ENCODE results near the gene NAE1.

DNA sequence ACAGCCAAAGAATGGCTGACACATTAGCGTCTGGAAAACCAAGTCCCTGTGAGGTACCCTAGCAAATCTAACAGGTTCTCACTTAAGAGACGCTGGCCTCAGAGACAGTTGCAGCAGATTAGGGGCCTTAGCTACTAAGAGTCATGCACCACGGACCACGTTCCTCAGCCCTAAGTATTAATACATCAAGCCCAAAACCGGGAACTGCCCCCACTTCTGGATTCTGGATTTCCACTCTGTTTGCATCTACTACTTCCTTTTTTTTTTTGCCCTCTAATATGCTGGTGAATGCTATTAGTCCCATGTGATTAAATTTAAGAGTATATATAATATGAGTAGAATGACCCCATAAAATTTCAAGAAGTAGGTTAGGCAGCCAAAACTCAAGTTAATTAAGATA is 28.6 kb downstream of the NAE1 start:
- TF ChIP-seq POLR2A (IDR thresholded peaks at IDR 0.05): no peak
- TF ChIP-seq, protein P1, sequence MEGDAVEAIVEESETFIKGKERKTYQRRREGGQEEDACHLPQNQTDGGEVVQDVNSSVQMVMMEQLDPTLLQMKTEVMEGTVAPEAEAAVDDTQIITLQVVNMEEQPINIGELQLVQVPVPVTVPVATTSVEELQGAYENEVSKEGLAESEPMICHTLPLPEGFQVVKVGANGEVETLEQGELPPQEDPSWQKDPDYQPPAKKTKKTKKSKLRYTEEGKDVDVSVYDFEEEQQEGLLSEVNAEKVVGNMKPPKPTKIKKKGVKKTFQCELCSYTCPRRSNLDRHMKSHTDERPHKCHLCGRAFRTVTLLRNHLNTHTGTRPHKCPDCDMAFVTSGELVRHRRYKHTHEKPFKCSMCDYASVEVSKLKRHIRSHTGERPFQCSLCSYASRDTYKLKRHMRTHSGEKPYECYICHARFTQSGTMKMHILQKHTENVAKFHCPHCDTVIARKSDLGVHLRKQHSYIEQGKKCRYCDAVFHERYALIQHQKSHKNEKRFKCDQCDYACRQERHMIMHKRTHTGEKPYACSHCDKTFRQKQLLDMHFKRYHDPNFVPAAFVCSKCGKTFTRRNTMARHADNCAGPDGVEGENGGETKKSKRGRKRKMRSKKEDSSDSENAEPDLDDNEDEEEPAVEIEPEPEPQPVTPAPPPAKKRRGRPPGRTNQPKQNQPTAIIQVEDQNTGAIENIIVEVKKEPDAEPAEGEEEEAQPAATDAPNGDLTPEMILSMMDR (IDR thresholded peaks at IDR 0.05): no peak
